ENCODE measurements around the gene ZKSCAN4. TPM values are rescaled to one million over a fixed set of nuclear protein-coding genes. Genes with fewer than 3 reads are reported as not detected.

ZKSCAN4 gene
- total and polyA plus RNA-seq, 8 donors, result 1.4 to 3.4 (median 2.1) TPM

DNA sequence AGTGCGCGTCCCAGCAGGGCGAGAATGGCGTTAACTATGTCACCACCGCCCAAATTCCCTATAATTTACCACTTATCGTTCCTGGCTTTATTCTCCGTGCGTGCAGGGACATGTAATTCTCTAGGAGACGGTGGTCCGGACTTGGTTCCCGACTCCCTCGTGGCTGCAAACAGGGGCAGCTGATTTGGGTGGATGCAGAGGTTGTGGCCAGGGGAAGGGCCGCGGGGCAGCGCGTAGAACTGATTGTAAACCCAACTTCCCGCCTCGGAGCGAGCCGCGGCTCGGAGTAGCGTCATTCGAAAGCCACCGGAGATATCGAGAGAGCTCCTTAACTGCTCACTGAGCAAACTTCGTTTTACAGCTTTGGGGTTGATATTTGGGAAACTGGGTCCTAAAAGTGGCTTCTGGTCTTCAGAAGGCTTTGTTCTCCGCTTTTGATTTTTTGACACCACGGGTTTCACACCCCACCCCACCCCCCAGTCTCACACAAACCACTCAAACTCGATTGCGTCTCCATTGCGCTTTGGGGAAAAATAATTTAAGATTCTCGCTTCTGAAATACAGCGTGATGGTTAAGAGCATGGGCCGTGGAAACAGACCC is 44.5 kb downstream of the ZKSCAN4 start:
- 3 to 6% methylated on average over 35 of the region's 35 CpGs for WGBS, 2 donors
- Histone ChIP-seq H3K27me3 (peaks cover 7 to 65% (median 30%) of the 10 kb centered on the region in 4 donors), H3K4me1 (no peaks in the 10 kb centered on the region), H3K36me3 (no peaks in the 10 kb centered on the region), H3K4me3 (peak overlapping the region in 1 of 4 donors; percentile 9), H3K9me3 (no peaks in the 10 kb centered on the region), H3K27ac (no peak overlapping the region)
- DNase-seq, result peak in 1 of 6 donors; percentile 56
- no peak for FAIRE-seq
- peak in 3 of 4 donors; percentile 44 to 54 (median 46) for ATAC-seq
- intact Hi-C loops (cut with DNase I), result no loop called here
- TF ChIP-seq, protein P1, sequence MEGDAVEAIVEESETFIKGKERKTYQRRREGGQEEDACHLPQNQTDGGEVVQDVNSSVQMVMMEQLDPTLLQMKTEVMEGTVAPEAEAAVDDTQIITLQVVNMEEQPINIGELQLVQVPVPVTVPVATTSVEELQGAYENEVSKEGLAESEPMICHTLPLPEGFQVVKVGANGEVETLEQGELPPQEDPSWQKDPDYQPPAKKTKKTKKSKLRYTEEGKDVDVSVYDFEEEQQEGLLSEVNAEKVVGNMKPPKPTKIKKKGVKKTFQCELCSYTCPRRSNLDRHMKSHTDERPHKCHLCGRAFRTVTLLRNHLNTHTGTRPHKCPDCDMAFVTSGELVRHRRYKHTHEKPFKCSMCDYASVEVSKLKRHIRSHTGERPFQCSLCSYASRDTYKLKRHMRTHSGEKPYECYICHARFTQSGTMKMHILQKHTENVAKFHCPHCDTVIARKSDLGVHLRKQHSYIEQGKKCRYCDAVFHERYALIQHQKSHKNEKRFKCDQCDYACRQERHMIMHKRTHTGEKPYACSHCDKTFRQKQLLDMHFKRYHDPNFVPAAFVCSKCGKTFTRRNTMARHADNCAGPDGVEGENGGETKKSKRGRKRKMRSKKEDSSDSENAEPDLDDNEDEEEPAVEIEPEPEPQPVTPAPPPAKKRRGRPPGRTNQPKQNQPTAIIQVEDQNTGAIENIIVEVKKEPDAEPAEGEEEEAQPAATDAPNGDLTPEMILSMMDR (IDR thresholded peaks at IDR 0.05), result no peak

DNA sequence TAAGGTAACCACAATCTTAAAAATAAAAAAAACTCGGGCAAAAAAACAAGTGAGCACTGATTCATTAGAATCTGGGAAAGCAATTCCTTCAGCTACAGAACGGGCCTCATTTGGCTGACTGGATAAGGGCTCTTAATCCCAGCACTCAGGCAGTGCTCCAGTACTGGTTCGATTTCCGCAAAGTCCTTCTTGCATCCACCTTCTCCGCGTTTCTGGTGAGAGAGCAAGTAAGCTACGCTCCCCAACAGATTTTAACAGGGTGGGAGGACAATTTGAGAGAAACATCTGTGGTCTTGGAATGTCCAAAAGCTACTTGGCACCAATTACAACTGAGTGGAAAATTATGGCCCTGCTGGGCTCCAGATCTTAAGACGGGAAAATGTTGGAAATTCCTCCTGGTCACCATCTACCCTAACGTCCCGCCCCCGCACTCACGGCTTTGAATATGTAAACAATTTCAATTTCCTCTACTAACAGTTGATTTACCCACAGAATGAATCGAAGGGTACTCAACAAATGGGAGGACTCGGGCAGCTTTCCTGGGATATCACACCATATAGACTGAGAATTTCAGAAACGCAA is 45.0 kb downstream of the ZKSCAN4 start:
- WGBS, 2 donors, result 9 to 16% methylated on average over 15 of the region's 15 CpGs
- no peak for ATAC-seq
- intact Hi-C loops (cut with DNase I), result no loop called here
- no peaks in the 10 kb centered on the region for H3K4me1 ChIP-seq
- DNase-seq, result no peak
- TF ChIP-seq, protein P1 (IDR thresholded peaks at IDR 0.05), result no peak
- no peaks in the 10 kb centered on the region for H3K36me3 ChIP-seq
- no peak for FAIRE-seq
- H3K27me3 ChIP-seq, result peaks cover 7 to 64% (median 30%) of the 10 kb centered on the region in 4 donors
- H3K4me3 ChIP-seq, result peak overlapping the region in 1 of 4 donors; percentile 9
- no peak overlapping the region for H3K27ac ChIP-seq
- H3K9me3 ChIP-seq, result no peaks in the 10 kb centered on the region

DNA sequence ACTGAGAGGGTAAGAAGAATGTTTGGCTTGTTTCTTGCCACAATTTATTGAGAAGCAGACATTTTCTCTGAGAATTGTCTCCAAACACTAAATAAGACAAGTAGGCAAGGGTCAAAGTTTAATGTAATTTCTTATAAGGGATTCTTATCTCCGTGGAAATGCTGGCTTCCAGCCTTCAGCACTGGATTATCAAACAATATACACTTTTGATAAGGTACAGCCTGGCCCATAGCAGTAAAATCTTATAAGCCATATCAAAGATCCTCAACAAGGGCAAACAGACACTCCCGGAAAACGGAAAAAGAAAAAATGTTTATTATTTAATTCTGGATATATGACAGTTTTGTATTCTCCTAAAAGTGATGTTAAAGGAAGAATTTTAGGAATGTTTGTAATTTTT is 45.5 kb downstream of the ZKSCAN4 start:
- intact Hi-C loops (cut with DNase I), result no loop called here
- no peaks in the 10 kb centered on the region for H3K9me3 ChIP-seq
- TF ChIP-seq, protein P1 (IDR thresholded peaks at IDR 0.05), result no peak
- 16 to 32% methylated on average over 3 of the region's 3 CpGs for WGBS, 2 donors
- no peak for ATAC-seq
- DNase-seq, result no peak
- H3K27ac ChIP-seq, result no peak overlapping the region
- no peaks in the 10 kb centered on the region for H3K4me1 ChIP-seq
- FAIRE-seq, result no peak
- H3K27me3 ChIP-seq, result peaks cover 7 to 62% (median 27%) of the 10 kb centered on the region in 4 donors
- no peak overlapping the region for H3K4me3 ChIP-seq
- H3K36me3 ChIP-seq, result no peaks in the 10 kb centered on the region

DNA sequence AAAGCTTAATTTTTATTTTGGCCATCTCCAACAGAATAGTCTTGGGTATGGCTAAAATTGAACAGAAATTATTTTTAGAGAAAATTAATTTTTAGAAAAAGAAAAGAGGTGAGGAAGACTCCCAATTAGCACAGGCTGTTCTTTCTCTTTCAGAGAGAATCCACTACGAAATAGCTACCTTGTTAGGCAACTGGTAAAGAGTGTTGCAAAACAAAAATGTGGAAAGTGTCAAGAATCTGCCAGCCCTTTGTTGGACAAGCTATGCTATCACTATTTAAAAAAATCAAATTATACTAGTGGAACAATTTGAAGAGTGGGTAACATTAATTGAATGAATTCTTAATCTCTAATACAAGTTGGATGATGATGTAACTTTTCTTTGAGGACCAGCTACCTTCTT is 46.2 kb downstream of the ZKSCAN4 start:
- H3K4me3 ChIP-seq, result no peak overlapping the region
- no peak overlapping the region for H3K27ac ChIP-seq
- FAIRE-seq (no peak), DNase-seq (no peak), ATAC-seq (no peak)
- WGBS, 2 donors, result 34 to 48% methylated on average over 1 of the region's 1 CpG
- intact Hi-C loops (cut with DNase I), result no loop called here
- TF ChIP-seq, protein P1 (IDR thresholded peaks at IDR 0.05), result no peak
- no peaks in the 10 kb centered on the region for H3K9me3 ChIP-seq
- H3K4me1 ChIP-seq, result no peaks in the 10 kb centered on the region
- H3K36me3 ChIP-seq, result no peaks in the 10 kb centered on the region
- peaks cover 7 to 56% (median 23%) of the 10 kb centered on the region in 4 donors for H3K27me3 ChIP-seq

DNA sequence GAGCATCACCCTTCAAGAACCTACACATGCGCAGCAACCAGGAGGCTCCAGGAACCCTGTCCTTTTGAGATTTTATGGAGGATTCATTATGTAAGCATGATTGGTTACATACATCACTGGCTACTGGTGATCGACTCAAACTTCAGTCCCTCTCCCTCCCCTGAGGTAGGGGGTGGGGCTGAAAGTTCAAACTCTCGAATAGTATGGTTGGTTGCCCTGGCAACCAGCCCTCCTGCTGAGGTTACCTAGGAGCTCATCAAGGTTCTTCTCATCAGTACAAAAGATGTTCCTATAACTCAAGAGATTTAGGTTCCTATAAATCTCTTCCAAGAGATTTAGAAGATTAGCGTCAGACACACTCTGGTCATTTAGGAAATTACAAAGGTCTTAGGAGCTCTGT is 48.9 kb downstream of the ZKSCAN4 start:
- Histone ChIP-seq H3K9me3 (no peaks in the 10 kb centered on the region), H3K4me1 (no peaks in the 10 kb centered on the region), H3K27ac (no peak overlapping the region), H3K36me3 (no peaks in the 10 kb centered on the region), H3K27me3 (peaks cover 0 to 49% (median 10%) of the 10 kb centered on the region in 4 donors), H3K4me3 (no peak overlapping the region)
- ATAC-seq (no peak), DNase-seq (no peak), FAIRE-seq (no peak)
- TF ChIP-seq, protein P1 (IDR thresholded peaks at IDR 0.05), result no peak
- 26 to 29% methylated on average over 4 of the region's 4 CpGs for WGBS, 2 donors
- intact Hi-C loops (cut with DNase I), result no loop called here
